ENCODE measurements around the gene PHF21A. TPM values are rescaled to one million over a fixed set of nuclear protein-coding genes. Genes with fewer than 3 reads are reported as not detected.

PHF21A gene
- polyA plus RNA-seq, 3 donors: 6.2 to 95.2 (median 14.0) TPM

GRCh38 chr11:46069595-46069994 lies 51.7 kb downstream of the PHF21A start:
- no peaks in the 10 kb centered on the region for H3K27me3 ChIP-seq (ENCODE audit: control insufficient read depth in 2 of 2, insufficient read depth in 2 of 2, low read length in 2 of 2)
- peaks cover 58 to 80% of the 10 kb centered on the region in 2 donors for H3K36me3 Mint-ChIP-seq
- H3K4me2 ChIP-seq (replicated peaks; ENCODE audit: extremely low read depth, low read length, poor library complexity, severe bottlenecking): no peak overlapping the region
- H3K4me1 ChIP-seq (ENCODE audit: control insufficient read depth in 1 of 2, insufficient read depth in 2 of 2, low read length in 2 of 2): no peaks in the 10 kb centered on the region
- no peak overlapping the region for H3K9ac ChIP-seq (ENCODE audit: insufficient read depth, low read length, poor library complexity, severe bottlenecking)
- DNase-seq: no peak
- intact Hi-C loops (cut with micrococcal nuclease): no loop called here
- TF ChIP-seq, protein P1, sequence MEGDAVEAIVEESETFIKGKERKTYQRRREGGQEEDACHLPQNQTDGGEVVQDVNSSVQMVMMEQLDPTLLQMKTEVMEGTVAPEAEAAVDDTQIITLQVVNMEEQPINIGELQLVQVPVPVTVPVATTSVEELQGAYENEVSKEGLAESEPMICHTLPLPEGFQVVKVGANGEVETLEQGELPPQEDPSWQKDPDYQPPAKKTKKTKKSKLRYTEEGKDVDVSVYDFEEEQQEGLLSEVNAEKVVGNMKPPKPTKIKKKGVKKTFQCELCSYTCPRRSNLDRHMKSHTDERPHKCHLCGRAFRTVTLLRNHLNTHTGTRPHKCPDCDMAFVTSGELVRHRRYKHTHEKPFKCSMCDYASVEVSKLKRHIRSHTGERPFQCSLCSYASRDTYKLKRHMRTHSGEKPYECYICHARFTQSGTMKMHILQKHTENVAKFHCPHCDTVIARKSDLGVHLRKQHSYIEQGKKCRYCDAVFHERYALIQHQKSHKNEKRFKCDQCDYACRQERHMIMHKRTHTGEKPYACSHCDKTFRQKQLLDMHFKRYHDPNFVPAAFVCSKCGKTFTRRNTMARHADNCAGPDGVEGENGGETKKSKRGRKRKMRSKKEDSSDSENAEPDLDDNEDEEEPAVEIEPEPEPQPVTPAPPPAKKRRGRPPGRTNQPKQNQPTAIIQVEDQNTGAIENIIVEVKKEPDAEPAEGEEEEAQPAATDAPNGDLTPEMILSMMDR (IDR thresholded peaks at IDR 0.05): no peak
- H3K9me3 ChIP-seq (replicated peaks in 1 of 2; ENCODE audit: control insufficient read depth in 1 of 2, insufficient read depth in 1 of 2, low read length in 2 of 2): no peaks in the 10 kb centered on the region
- H3K4me3 ChIP-seq (replicated peaks in 1 of 3; ENCODE audit: low read depth in 2 of 3, low read length in 3 of 3): no peak overlapping the region
- H3K9me3 Mint-ChIP-seq: no peaks in the 10 kb centered on the region
- H3K27ac Mint-ChIP-seq: no peak overlapping the region
- no peaks in the 10 kb centered on the region for H3K27me3 Mint-ChIP-seq (ENCODE audit: low read depth in 3 of 3)
- no peaks in the 10 kb centered on the region for H3K79me2 ChIP-seq (ENCODE audit: insufficient read depth, low read length)
- peaks cover 91% of the 10 kb centered on the region for H4K20me1 ChIP-seq (ENCODE audit: insufficient read depth, low read length)
- WGBS (ENCODE audit: insufficient coverage): no CpG with 5 or more reads among the region's 3 CpGs
- no peak overlapping the region for H2AFZ ChIP-seq (ENCODE audit: insufficient read depth, low read depth, low read length, poor library complexity, severe bottlenecking)
- no peaks in the 10 kb centered on the region for H3K4me1 Mint-ChIP-seq
- H3K36me3 ChIP-seq (replicated peaks in 1 of 2; ENCODE audit: control insufficient read depth in 1 of 2, insufficient read depth in 2 of 2, low read length in 2 of 2): peaks cover 76 to 95% of the 10 kb centered on the region in 2 donors
- no peak overlapping the region for H3K4me3 Mint-ChIP-seq
- no peak overlapping the region for H3K27ac ChIP-seq (ENCODE audit: low read depth in 1 of 2, low read length in 2 of 2)

GRCh38 chr11:46066335-46066734 lies 54.9 kb downstream of the PHF21A start:
- no peak overlapping the region for H3K4me3 ChIP-seq (replicated peaks in 1 of 3; ENCODE audit: low read depth in 2 of 3, low read length in 3 of 3)
- no peak overlapping the region for H3K27ac ChIP-seq (ENCODE audit: low read depth in 1 of 2, low read length in 2 of 2)
- no peaks in the 10 kb centered on the region for H3K9me3 ChIP-seq (replicated peaks in 1 of 2; ENCODE audit: control insufficient read depth in 1 of 2, insufficient read depth in 1 of 2, low read length in 2 of 2)
- Mint-ChIP-seq H3K4me3 (no peak overlapping the region), H3K4me1 (no peaks in the 10 kb centered on the region), H3K36me3 (peaks cover 64 to 71% of the 10 kb centered on the region in 2 donors), H3K9me3 (no peaks in the 10 kb centered on the region), H3K27me3 (ENCODE audit: low read depth in 3 of 3) (no peaks in the 10 kb centered on the region), H3K27ac (no peak overlapping the region)
- H4K20me1 ChIP-seq (ENCODE audit: insufficient read depth, low read length): peaks cover 98% of the 10 kb centered on the region
- no peak overlapping the region for H3K9ac ChIP-seq (ENCODE audit: insufficient read depth, low read length, poor library complexity, severe bottlenecking)
- no peaks in the 10 kb centered on the region for H3K27me3 ChIP-seq (ENCODE audit: control insufficient read depth in 2 of 2, insufficient read depth in 2 of 2, low read length in 2 of 2)
- no peak overlapping the region for H2AFZ ChIP-seq (ENCODE audit: insufficient read depth, low read depth, low read length, poor library complexity, severe bottlenecking)
- no peak overlapping the region for H3K4me2 ChIP-seq (replicated peaks; ENCODE audit: extremely low read depth, low read length, poor library complexity, severe bottlenecking)
- no peaks in the 10 kb centered on the region for H3K79me2 ChIP-seq (ENCODE audit: insufficient read depth, low read length)
- intact Hi-C loops (cut with micrococcal nuclease): no loop called here
- DNase-seq: no peak
- WGBS (ENCODE audit: insufficient coverage): 100% methylated on average over 1 of the region's 4 CpGs
- peaks cover 70 to 98% of the 10 kb centered on the region in 2 donors for H3K36me3 ChIP-seq (replicated peaks in 1 of 2; ENCODE audit: control insufficient read depth in 1 of 2, insufficient read depth in 2 of 2, low read length in 2 of 2)
- TF ChIP-seq, protein P1 (IDR thresholded peaks at IDR 0.05): no peak
- H3K4me1 ChIP-seq (ENCODE audit: control insufficient read depth in 1 of 2, insufficient read depth in 2 of 2, low read length in 2 of 2): no peaks in the 10 kb centered on the region

All from CD14-positive monocyte (primary cell).